Right atrium auricular region (tissue), 2 donors: ENCODE data around the gene CHMP1B. TPM values are rescaled to one million over a fixed set of nuclear protein-coding genes. Genes with fewer than 3 reads are reported as not detected.
"Not testable (repeated sequence)": the region's sequence is repeated elsewhere in the genome, so short reads cannot be mapped to it uniquely, and the experiment has no call there.

ENCODE experiments used
- DNase-seq: peaks from one replicate; pipeline ENCODE4 v3.0.0-alpha.2; 2019; ENCODE audit warnings: low spot score
- H3K27ac ChIP-seq, 2 donors: fragments of 200-600 bp; sonication (generic); 1 replicate in 1 of 2; 2 replicates in 1 of 2; pipeline ENCODE4 v1.5.1; 2016 to 2019
- H3K27me3 ChIP-seq, 2 donors: fragments of 200-600 bp; sonication (generic); one replicate each; pipeline versions ENCODE4 v1.5.1 to v1.6.0; 2017 to 2019
- H3K36me3 ChIP-seq: fragments of 200-600 bp; sonication (generic); one replicate; pipeline ENCODE4 v1.5.1; 2016
- H3K4me1 ChIP-seq, 2 donors: fragments of 200-600 bp; sonication (generic); one replicate each; pipeline versions ENCODE4 v1.5.1 to v1.6.0; 2017 to 2019
- H3K4me3 ChIP-seq, 2 donors: fragments of 200-600 bp; sonication (generic); 1 replicate in 1 of 2; 2 replicates in 1 of 2; pipeline ENCODE4 v1.5.1; 2017 to 2019; ENCODE audit warnings: mild to moderate bottlenecking in 1 of 2, moderate library complexity in 1 of 2
- H3K9me3 ChIP-seq, 2 donors: fragments of 200-600 bp; sonication (generic); one replicate each; pipeline ENCODE4 v1.5.1; 2019
- total RNA-seq, 2 donors: library from RNA; depleted of rRNA; stranded (reverse); fragments of >200 nt; gene quantifications; one replicate each; pipeline ENCODE4 v1.1.0, GENCODE V29; 2016
- TF ChIP-seq, protein P1 (sequence below), 2 donors: fragments of 200-600 bp; sonication (generic); IDR thresholded peaks; one replicate each; pipeline ENCODE4 v1.5.1; 2019; ENCODE audit warnings: antibody characterized with exemption in 2 of 2

The CHMP1B gene
- total RNA-seq, 2 donors from 2014 or later: 30.5 to 38.2 TPM

DNA sequence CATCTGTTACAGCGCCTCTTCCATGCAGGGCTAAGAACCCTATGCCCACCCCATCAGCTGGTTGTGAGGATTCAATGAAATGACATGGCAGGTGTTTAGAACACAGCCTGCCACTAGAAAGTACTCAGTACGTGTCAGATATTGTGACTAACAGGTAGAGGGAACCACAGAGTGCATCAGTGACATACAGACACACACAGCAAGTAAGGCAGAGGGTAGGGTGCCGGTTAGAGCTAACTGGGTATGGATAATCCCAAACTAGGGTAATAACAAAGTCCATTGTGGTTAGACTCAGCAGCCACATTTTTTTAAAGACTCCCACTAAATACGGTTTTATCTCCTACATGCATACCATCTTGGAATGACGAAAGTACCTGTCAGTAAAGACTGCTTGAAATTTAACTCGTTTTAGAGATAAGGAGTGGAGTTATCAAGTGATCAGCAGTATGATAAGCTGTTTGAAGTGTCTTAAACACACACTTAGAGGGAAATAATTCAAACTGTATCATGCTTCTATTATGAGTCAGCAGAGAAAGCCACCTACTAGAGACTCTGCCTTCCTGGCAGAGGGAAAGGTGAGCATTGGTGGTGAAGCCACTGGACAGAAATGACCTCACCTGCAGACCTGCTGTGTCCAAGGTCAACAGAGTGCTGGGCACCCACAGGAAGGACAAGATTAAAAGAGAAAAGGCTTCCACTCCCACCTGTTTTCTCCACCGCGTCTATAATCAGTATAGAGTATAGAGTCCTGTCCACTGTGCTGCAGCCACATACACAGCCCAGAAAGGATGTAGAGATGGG, 36.3 kb downstream of the CHMP1B start:
- H3K9me3 ChIP-seq: no peaks in the 10 kb centered on the region
- no peak for DNase-seq
- peaks cover 55% of the 10 kb centered on the region for H3K36me3 ChIP-seq
- H3K4me1 ChIP-seq: no peaks in the 10 kb centered on the region
- H3K27ac ChIP-seq: no peak overlapping the region
- H3K4me3 ChIP-seq: no peak overlapping the region
- no peaks in the 10 kb centered on the region for H3K27me3 ChIP-seq
- TF ChIP-seq, protein P1, sequence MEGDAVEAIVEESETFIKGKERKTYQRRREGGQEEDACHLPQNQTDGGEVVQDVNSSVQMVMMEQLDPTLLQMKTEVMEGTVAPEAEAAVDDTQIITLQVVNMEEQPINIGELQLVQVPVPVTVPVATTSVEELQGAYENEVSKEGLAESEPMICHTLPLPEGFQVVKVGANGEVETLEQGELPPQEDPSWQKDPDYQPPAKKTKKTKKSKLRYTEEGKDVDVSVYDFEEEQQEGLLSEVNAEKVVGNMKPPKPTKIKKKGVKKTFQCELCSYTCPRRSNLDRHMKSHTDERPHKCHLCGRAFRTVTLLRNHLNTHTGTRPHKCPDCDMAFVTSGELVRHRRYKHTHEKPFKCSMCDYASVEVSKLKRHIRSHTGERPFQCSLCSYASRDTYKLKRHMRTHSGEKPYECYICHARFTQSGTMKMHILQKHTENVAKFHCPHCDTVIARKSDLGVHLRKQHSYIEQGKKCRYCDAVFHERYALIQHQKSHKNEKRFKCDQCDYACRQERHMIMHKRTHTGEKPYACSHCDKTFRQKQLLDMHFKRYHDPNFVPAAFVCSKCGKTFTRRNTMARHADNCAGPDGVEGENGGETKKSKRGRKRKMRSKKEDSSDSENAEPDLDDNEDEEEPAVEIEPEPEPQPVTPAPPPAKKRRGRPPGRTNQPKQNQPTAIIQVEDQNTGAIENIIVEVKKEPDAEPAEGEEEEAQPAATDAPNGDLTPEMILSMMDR (IDR thresholded peaks at IDR 0.05): no peak

DNA sequence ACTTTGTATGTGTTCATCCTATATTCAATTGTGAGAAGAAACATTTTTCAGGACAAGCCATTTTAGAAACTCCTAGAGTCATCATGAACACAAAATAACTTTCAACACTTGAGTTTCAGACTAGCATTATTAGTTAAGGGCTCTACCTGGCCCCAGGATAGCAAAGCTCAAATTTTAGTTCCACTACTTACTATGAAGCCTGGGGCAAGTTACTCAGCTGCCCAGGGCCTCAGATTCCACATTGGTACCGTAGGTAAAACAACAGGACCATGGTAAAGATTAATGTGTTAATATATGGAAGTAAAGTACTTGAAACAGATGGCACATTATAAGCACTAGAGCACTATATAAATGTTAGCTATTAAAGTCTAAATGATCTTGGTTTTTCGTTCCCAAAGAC, 37.5 kb downstream of the CHMP1B start:
- Histone ChIP-seq H3K4me3 (no peak overlapping the region), H3K9me3 (no peaks in the 10 kb centered on the region), H3K27ac (no peak overlapping the region), H3K27me3 (no peaks in the 10 kb centered on the region), H3K36me3 (peaks cover 55% of the 10 kb centered on the region), H3K4me1 (no peaks in the 10 kb centered on the region)
- no peak for DNase-seq
- TF ChIP-seq, protein P1 (IDR thresholded peaks at IDR 0.05): no peak

GRCh38 chr18:11889284-11889683, 38.1 kb downstream of the CHMP1B start:
- no peaks in the 10 kb centered on the region for H3K4me1 ChIP-seq
- peaks cover 49% of the 10 kb centered on the region for H3K36me3 ChIP-seq
- no peaks in the 10 kb centered on the region for H3K27me3 ChIP-seq
- H3K4me3 ChIP-seq: no peak overlapping the region
- no peaks in the 10 kb centered on the region for H3K9me3 ChIP-seq
- DNase-seq: no peak
- TF ChIP-seq, protein P1 (IDR thresholded peaks at IDR 0.05): no peak
- no peak overlapping the region for H3K27ac ChIP-seq

GRCh38 chr18:11891737-11892136, 40.5 kb downstream of the CHMP1B start:
- H3K36me3 ChIP-seq: peaks cover 38% of the 10 kb centered on the region

DNA sequence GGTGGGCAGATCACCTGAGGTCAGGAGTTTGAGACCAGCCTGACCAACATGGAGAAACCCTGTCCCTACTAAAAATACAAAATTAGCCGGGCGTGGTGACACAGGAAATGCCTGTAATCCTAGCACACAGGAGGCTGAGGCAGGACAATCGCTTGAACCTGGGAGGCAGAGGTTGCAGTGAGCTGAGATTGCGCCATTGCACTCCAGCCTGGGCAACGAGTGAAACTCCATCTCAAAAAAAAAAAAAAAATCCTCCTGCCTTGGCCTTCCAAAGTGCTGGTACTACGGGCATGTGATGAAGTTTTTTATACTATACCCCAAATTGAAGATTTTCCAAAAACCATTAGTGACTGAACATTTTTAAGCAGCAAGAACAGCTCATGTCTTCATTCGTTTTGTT, 41.2 kb downstream of the CHMP1B start:
- H3K27me3 ChIP-seq, H3K4me3 ChIP-seq, H3K27ac ChIP-seq, H3K9me3 ChIP-seq, DNase-seq, H3K4me1 ChIP-seq: not testable (repeated sequence)
- peaks cover 36% of the 10 kb centered on the region for H3K36me3 ChIP-seq

More at GRCh38 chr18:11891737-11892136, 40.5 kb downstream of the CHMP1B start:
- no peak overlapping the region for H3K4me3 ChIP-seq
- H3K27ac ChIP-seq: no peak overlapping the region
- DNase-seq: no peak
- TF ChIP-seq, protein P1 (IDR thresholded peaks at IDR 0.05): no peak
- no peaks in the 10 kb centered on the region for H3K27me3 ChIP-seq
- no peaks in the 10 kb centered on the region for H3K4me1 ChIP-seq
- H3K9me3 ChIP-seq: no peaks in the 10 kb centered on the region

DNA sequence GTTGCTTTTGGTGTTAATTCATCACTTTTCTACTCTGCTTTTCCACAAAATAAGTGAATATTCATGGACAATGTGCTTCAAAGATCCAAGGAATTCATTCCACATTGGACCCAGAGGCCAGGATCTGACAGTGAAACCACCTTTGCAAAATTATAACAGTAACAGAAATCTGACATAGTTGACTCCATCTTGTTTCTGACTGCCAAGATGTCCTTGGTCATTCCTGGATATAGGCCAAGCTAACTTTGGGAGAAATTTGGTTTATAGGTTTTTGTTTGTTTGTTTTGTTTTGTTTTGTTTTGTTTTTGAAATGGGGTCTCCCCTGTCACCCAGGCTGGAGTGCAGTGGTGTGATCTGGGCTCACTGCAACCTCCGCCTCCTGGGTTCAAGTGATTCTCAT, 46.6 kb downstream of the CHMP1B start:
- DNase-seq: no peak
- Histone ChIP-seq H3K27me3 (no peaks in the 10 kb centered on the region), H3K4me3 (no peak overlapping the region), H3K4me1 (no peaks in the 10 kb centered on the region), H3K9me3 (no peaks in the 10 kb centered on the region), H3K36me3 (peaks cover 12% of the 10 kb centered on the region), H3K27ac (no peak overlapping the region)
- TF ChIP-seq, protein P1 (IDR thresholded peaks at IDR 0.05): no peak
